ENCODE results near the gene TIAM2.

TIAM2 gene

GRCh38 chr6:155022721-155023120, 27.6 kb downstream of the TIAM2 start:
- peaks cover 13% of the 10 kb centered on the region for H3K4me1 Mint-ChIP-seq
- TF ChIP-seq CTCF (IDR thresholded peaks at IDR 0.05; ENCODE audit: unreplicated experiment in 3 of 3) = no peak
- H3K36me3 Mint-ChIP-seq (ENCODE audit: low read depth) = peaks cover 4% of the 10 kb centered on the region
- no peak overlapping the region for H3K4me3 Mint-ChIP-seq
- H3K9me3 Mint-ChIP-seq = no peaks in the 10 kb centered on the region
- H3K27ac Mint-ChIP-seq = no peak overlapping the region
- peaks cover 3% of the 10 kb centered on the region for H3K27me3 Mint-ChIP-seq (ENCODE audit: low read depth)

GRCh38 chr6:155023717-155024116, 28.6 kb downstream of the TIAM2 start:
- H3K4me3 Mint-ChIP-seq = no peak overlapping the region
- no peak overlapping the region for H3K27ac Mint-ChIP-seq
- H3K27me3 Mint-ChIP-seq (ENCODE audit: low read depth) = peaks cover 3% of the 10 kb centered on the region
- peaks cover 4% of the 10 kb centered on the region for H3K36me3 Mint-ChIP-seq (ENCODE audit: low read depth)
- TF ChIP-seq CTCF (IDR thresholded peaks at IDR 0.05; ENCODE audit: unreplicated experiment in 3 of 3) = no peak
- no peaks in the 10 kb centered on the region for H3K9me3 Mint-ChIP-seq
- H3K4me1 Mint-ChIP-seq = peaks cover 13% of the 10 kb centered on the region

- Mint-ChIP-seq H3K36me3 (ENCODE audit: low read depth) (peaks cover 4% of the 10 kb centered on the region), H3K27ac (no peak overlapping the region), H3K4me1 (peaks cover 13% of the 10 kb centered on the region), H3K4me3 (no peak overlapping the region), H3K27me3 (ENCODE audit: low read depth) (peaks cover 3% of the 10 kb centered on the region), H3K9me3 (no peaks in the 10 kb centered on the region)
- TF ChIP-seq CTCF (IDR thresholded peaks at IDR 0.05; ENCODE audit: unreplicated experiment in 3 of 3) = no peak
Observed at GRCh38 chr6:155024391-155025027, 29.4 kb downstream of the TIAM2 start.

GRCh38 chr6:155026022-155026705, 31.0 kb downstream of the TIAM2 start:
- H3K36me3 Mint-ChIP-seq (ENCODE audit: low read depth) = no peaks in the 10 kb centered on the region
- H3K27me3 Mint-ChIP-seq (ENCODE audit: low read depth) = peaks cover 3% of the 10 kb centered on the region
- no peak overlapping the region for H3K4me3 Mint-ChIP-seq
- H3K9me3 Mint-ChIP-seq = no peaks in the 10 kb centered on the region
- H3K27ac Mint-ChIP-seq = peak overlapping the region in 1 of 3 experiments; percentile 54
- H3K4me1 Mint-ChIP-seq = peaks cover 13% of the 10 kb centered on the region
- TF ChIP-seq CTCF (IDR thresholded peaks at IDR 0.05; ENCODE audit: unreplicated experiment in 3 of 3) = no peak

- Mint-ChIP-seq H3K4me1 (peaks cover 13% of the 10 kb centered on the region), H3K4me3 (no peak overlapping the region), H3K9me3 (no peaks in the 10 kb centered on the region), H3K27me3 (ENCODE audit: low read depth) (peaks cover 3% of the 10 kb centered on the region), H3K27ac (no peak overlapping the region), H3K36me3 (ENCODE audit: low read depth) (no peaks in the 10 kb centered on the region)
- no peak for TF ChIP-seq CTCF (IDR thresholded peaks at IDR 0.05; ENCODE audit: unreplicated experiment in 3 of 3)
Observed at GRCh38 chr6:155026706-155027045, 31.6 kb downstream of the TIAM2 start.
